ENCODE data around the gene GPR150. TPM values are rescaled to one million over a fixed set of nuclear protein-coding genes. Genes with fewer than 3 reads are reported as not detected.

Gene GPR150
- total and polyA plus RNA-seq, 4 donors: 0.08 to 0.34 (median 0.27) TPM

GRCh38 chr5:95667061-95667618, 47.3 kb downstream of the GPR150 start:
- TF ChIP-seq CTCF (IDR thresholded peaks at IDR 0.05; ENCODE audit: control extremely low read depth, extremely low read depth): no peak
- DNase-seq (no peak), ATAC-seq (ENCODE audit: insufficient read depth, low FRiP score) (no peak)
- H3K27me3 ChIP-seq (ENCODE audit: control insufficient read depth in 3 of 3, insufficient read depth in 3 of 3, low read length in 2 of 3): no peaks in the 10 kb centered on the region
- H3K27ac ChIP-seq (ENCODE audit: low read depth in 1 of 2, low read length in 1 of 2): no peak overlapping the region
- H3K4me1 ChIP-seq (ENCODE audit: control insufficient read depth in 5 of 5, insufficient read depth in 5 of 5, low read length in 5 of 5): peaks cover 0 to 10% (median 4%) of the 10 kb centered on the region in 5 donors
- peaks cover 0 to 2% (median 0%) of the 10 kb centered on the region in 4 donors for H3K9me3 ChIP-seq (ENCODE audit: control insufficient read depth in 4 of 4, insufficient read depth in 3 of 4, low read length in 3 of 4)
- no peaks in the 10 kb centered on the region for H3K36me3 ChIP-seq (ENCODE audit: control insufficient read depth in 4 of 4, insufficient read depth in 4 of 4, low read length in 4 of 4)
- H3K9ac ChIP-seq (ENCODE audit: insufficient read depth in 1 of 2, low read length in 2 of 2): no peak overlapping the region
- no peak overlapping the region for H3K4me3 ChIP-seq
- 25 to 60% methylated on average over 4 of the region's 4 CpGs for WGBS, 2 donors

- DNase-seq (no peak), ATAC-seq (ENCODE audit: insufficient read depth, low FRiP score) (no peak)
- no peak for TF ChIP-seq CTCF (IDR thresholded peaks at IDR 0.05; ENCODE audit: control extremely low read depth, extremely low read depth)
- Histone ChIP-seq H3K9ac (ENCODE audit: insufficient read depth in 1 of 2, low read length in 2 of 2) (no peak overlapping the region), H3K27me3 (ENCODE audit: control insufficient read depth in 3 of 3, insufficient read depth in 3 of 3, low read length in 2 of 3) (no peaks in the 10 kb centered on the region), H3K27ac (ENCODE audit: low read depth in 1 of 2, low read length in 1 of 2) (no peak overlapping the region), H3K9me3 (ENCODE audit: control insufficient read depth in 4 of 4, insufficient read depth in 3 of 4, low read length in 3 of 4) (peaks cover 0 to 2% (median 0%) of the 10 kb centered on the region in 4 donors), H3K4me3 (no peak overlapping the region), H3K36me3 (ENCODE audit: control insufficient read depth in 4 of 4, insufficient read depth in 4 of 4, low read length in 4 of 4) (no peaks in the 10 kb centered on the region), H3K4me1 (ENCODE audit: control insufficient read depth in 5 of 5, insufficient read depth in 5 of 5, low read length in 5 of 5) (peaks cover 0 to 10% (median 4%) of the 10 kb centered on the region in 5 donors)
Measured at GRCh38 chr5:95667678-95668077, 47.8 kb downstream of the GPR150 start.

GRCh38 chr5:95668216-95668615, 48.3 kb downstream of the GPR150 start:
- no peak for ATAC-seq (ENCODE audit: insufficient read depth, low FRiP score)
- Histone ChIP-seq H3K27ac (ENCODE audit: low read depth in 1 of 2, low read length in 1 of 2) (no peak overlapping the region), H3K9me3 (ENCODE audit: control insufficient read depth in 4 of 4, insufficient read depth in 3 of 4, low read length in 3 of 4) (peaks cover 0 to 2% (median 0%) of the 10 kb centered on the region in 4 donors), H3K4me3 (no peak overlapping the region), H3K36me3 (ENCODE audit: control insufficient read depth in 4 of 4, insufficient read depth in 4 of 4, low read length in 4 of 4) (no peaks in the 10 kb centered on the region), H3K9ac (ENCODE audit: insufficient read depth in 1 of 2, low read length in 2 of 2) (no peak overlapping the region), H3K27me3 (ENCODE audit: control insufficient read depth in 3 of 3, insufficient read depth in 3 of 3, low read length in 2 of 3) (no peaks in the 10 kb centered on the region), H3K4me1 (ENCODE audit: control insufficient read depth in 5 of 5, insufficient read depth in 5 of 5, low read length in 5 of 5) (peaks cover 0 to 10% (median 4%) of the 10 kb centered on the region in 5 donors)
- no peak for DNase-seq
- TF ChIP-seq CTCF (IDR thresholded peaks at IDR 0.05; ENCODE audit: control extremely low read depth, extremely low read depth): no peak

- no peaks in the 10 kb centered on the region for H3K27me3 ChIP-seq (ENCODE audit: control insufficient read depth in 3 of 3, insufficient read depth in 3 of 3, low read length in 2 of 3)
- peaks cover 0 to 2% (median 0%) of the 10 kb centered on the region in 4 donors for H3K9me3 ChIP-seq (ENCODE audit: control insufficient read depth in 4 of 4, insufficient read depth in 3 of 4, low read length in 3 of 4)
- H3K27ac ChIP-seq (ENCODE audit: low read depth in 1 of 2, low read length in 1 of 2): no peak overlapping the region
- 25 to 74% methylated on average over 1 of the region's 1 CpG for WGBS, 2 donors
- H3K4me1 ChIP-seq (ENCODE audit: control insufficient read depth in 5 of 5, insufficient read depth in 5 of 5, low read length in 5 of 5): peaks cover 0 to 10% (median 4%) of the 10 kb centered on the region in 5 donors
- H3K4me3 ChIP-seq: no peak overlapping the region
- DNase-seq (no peak), ATAC-seq (ENCODE audit: insufficient read depth, low FRiP score) (no peak)
- no peaks in the 10 kb centered on the region for H3K36me3 ChIP-seq (ENCODE audit: control insufficient read depth in 4 of 4, insufficient read depth in 4 of 4, low read length in 4 of 4)
- H3K9ac ChIP-seq (ENCODE audit: insufficient read depth in 1 of 2, low read length in 2 of 2): no peak overlapping the region
- no peak for TF ChIP-seq CTCF (IDR thresholded peaks at IDR 0.05; ENCODE audit: control extremely low read depth, extremely low read depth)
Measured at GRCh38 chr5:95668728-95669127, 48.8 kb downstream of the GPR150 start.
